Neural progenitor cell (in vitro differentiated cells): ENCODE measurements around the gene CDH13. TPM values are rescaled to one million over a fixed set of nuclear protein-coding genes. Genes with fewer than 3 reads are reported as not detected.

Source experiments
- DNase-seq: peaks from one replicate; pipeline ENCODE4 v3.0.0-alpha.2; 2016; ENCODE audit warnings: low spot score
- H2AFZ ChIP-seq: fragments of 200-600 bp; sonication (generic); replicated peaks from 2 replicates; pipeline ENCODE4 v1.6.1; 2016; ENCODE audit warnings: antibody characterized with exemption
- H3F3A ChIP-seq: fragments of 200-600 bp; sonication (generic); 2 replicates; pipeline ENCODE4 v1.6.1; 2016; ENCODE audit warnings: antibody characterized with exemption, low read depth
- H3K27ac ChIP-seq: fragments of 200-600 bp; sonication (generic); 2 replicates; pipeline ENCODE4 v1.5.1; 2016; ENCODE audit warnings: mild to moderate bottlenecking
- H3K27me3 ChIP-seq: fragments of 200-600 bp; sonication (generic); 2 replicates; pipeline ENCODE4 v1.6.1; 2016; ENCODE audit warnings: mild to moderate bottlenecking, moderate library complexity
- H3K36me3 ChIP-seq: fragments of 200-600 bp; sonication (generic); 2 replicates; pipeline ENCODE4 v1.5.1; 2016
- H3K4me1 ChIP-seq: fragments of 200-600 bp; sonication (generic); 2 replicates; pipeline ENCODE4 v1.6.1; 2016; ENCODE audit warnings: mixed run types
- H3K4me2 ChIP-seq: fragments of 200-600 bp; sonication (generic); 2 replicates; pipeline ENCODE4 v1.6.1; 2016
- H3K4me3 ChIP-seq: fragments of 200-600 bp; sonication (generic); 2 replicates; pipeline ENCODE4 v1.5.1; 2016
- H3K79me2 ChIP-seq: fragments of 200-600 bp; sonication (generic); 2 replicates; pipeline ENCODE4 v1.6.1; 2016; ENCODE audit warnings: low read depth
- H3K9ac ChIP-seq: fragments of 200-600 bp; sonication (generic); 2 replicates; pipeline ENCODE4 v1.6.1; 2016
- H3K9me3 ChIP-seq: fragments of 200-600 bp; sonication (generic); 2 replicates; pipeline ENCODE4 v1.5.1; 2016; ENCODE audit warnings: low read depth
- H4K20me1 ChIP-seq: fragments of 200-600 bp; sonication (generic); 2 replicates; pipeline ENCODE4 v1.6.1; 2016; ENCODE audit warnings: low read depth
- H3K27ac Mint-ChIP-seq: 3 replicates; pipeline ENCODE4 v1.8.0; 2021; ENCODE audit warnings: mixed read lengths
- H3K27me3 Mint-ChIP-seq: 2 replicates; pipeline ENCODE4 v1.8.0; 2022; ENCODE audit warnings: low read depth, mild to moderate bottlenecking, inconsistent platforms, moderate library complexity, mixed read lengths; ENCODE audit not compliant: insufficient read depth
- H3K36me3 Mint-ChIP-seq: 3 replicates; pipeline ENCODE4 v1.8.0; 2021; ENCODE audit warnings: mixed read lengths
- H3K4me1 Mint-ChIP-seq: 3 replicates; pipeline ENCODE4 v1.8.0; 2021; ENCODE audit warnings: mixed read lengths
- H3K4me3 Mint-ChIP-seq: 3 replicates; pipeline ENCODE4 v1.8.0; 2021; ENCODE audit warnings: mild to moderate bottlenecking, moderate library complexity, mixed read lengths
- H3K9me3 Mint-ChIP-seq: 3 replicates; pipeline ENCODE4 v1.8.0; 2020; ENCODE audit warnings: mixed read lengths
- CTCF ChIP-seq: fragments of 200-600 bp; sonication (generic); IDR thresholded peaks from 2 replicates; pipeline ENCODE4 v1.5.1; 2017; ENCODE audit warnings: antibody characterized with exemption, mild to moderate bottlenecking
- EZH2 ChIP-seq: fragments of 200-600 bp; sonication (generic); IDR thresholded peaks from 2 replicates; pipeline ENCODE4 v1.6.1; 2017; ENCODE audit warnings: antibody characterized with exemption, mild to moderate bottlenecking, moderate library complexity
- EZH2phosphoT487 ChIP-seq: fragments of 200-600 bp; sonication (generic); IDR thresholded peaks from 2 replicates; pipeline ENCODE4 v1.6.1; 2017; ENCODE audit warnings: antibody characterized with exemption
- total RNA-seq: library from RNA; depleted of rRNA; stranded (reverse); fragments of >200 nt; gene quantifications from 2 replicates; pipeline ENCODE4 v1.2.3, GENCODE V29; 2015; ENCODE audit warnings: low replicate concordance

The CDH13 gene
- total RNA-seq, 1 donor from 2014 or later = 3.0 TPM

DNA sequence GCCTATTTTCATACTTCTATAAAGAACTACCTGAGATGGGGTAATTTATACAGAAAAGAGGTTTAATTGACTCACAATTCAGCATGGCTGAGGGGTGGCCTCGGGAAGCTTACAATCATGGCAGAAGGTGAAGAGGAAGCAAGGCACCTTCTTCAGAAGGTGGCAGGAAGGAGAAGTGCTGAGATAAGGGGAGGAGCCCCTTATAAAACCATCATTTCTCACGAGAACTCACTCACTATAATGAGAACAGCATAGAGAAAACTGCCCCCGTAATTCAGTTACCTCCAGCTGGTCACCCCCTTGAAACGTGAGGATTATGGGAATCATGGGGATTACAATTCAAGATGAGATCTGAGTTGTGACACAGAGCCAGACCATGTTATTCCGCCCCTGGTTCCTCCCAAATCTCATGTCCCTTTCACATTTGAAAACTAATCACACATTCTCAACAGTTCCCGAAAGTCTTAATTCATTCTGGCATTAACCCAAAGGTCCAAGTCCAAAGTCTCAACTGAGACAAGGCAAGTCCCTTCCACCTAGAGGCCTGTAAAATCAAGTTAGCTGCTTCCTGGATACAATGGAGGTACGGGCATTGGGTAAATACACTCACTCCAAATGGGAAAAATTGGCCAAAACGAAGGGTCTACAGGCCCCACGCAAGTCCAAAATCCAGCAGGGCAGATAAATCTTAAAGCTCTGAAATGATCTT is 237.7 kb downstream of the CDH13 start:
- H3F3A ChIP-seq = no peaks in the 10 kb centered on the region
- H2AFZ ChIP-seq = no peak overlapping the region
- no peak overlapping the region for H3K9ac ChIP-seq
- no peak overlapping the region for H3K4me2 ChIP-seq
- no peaks in the 10 kb centered on the region for H4K20me1 ChIP-seq
- Mint-ChIP-seq H3K27me3 (no peaks in the 10 kb centered on the region), H3K4me1 (no peaks in the 10 kb centered on the region), H3K36me3 (no peaks in the 10 kb centered on the region), H3K27ac (no peak overlapping the region), H3K9me3 (peaks cover 15% of the 10 kb centered on the region), H3K4me3 (no peak overlapping the region)
- H3K27ac ChIP-seq = no peak overlapping the region
- no peaks in the 10 kb centered on the region for H3K4me1 ChIP-seq
- no peaks in the 10 kb centered on the region for H3K36me3 ChIP-seq
- no peak for DNase-seq
- H3K4me3 ChIP-seq = no peak overlapping the region
- no peak for TF ChIP-seq CTCF
- no peak for TF ChIP-seq EZH2phosphoT487
- TF ChIP-seq EZH2 = no peak
- no peaks in the 10 kb centered on the region for H3K27me3 ChIP-seq
- no peaks in the 10 kb centered on the region for H3K9me3 ChIP-seq
- H3K79me2 ChIP-seq = no peaks in the 10 kb centered on the region

- H4K20me1 ChIP-seq = no peaks in the 10 kb centered on the region
- H3K27me3 Mint-ChIP-seq = no peaks in the 10 kb centered on the region
- TF ChIP-seq EZH2 (no peak), CTCF (no peak), EZH2phosphoT487 (no peak)
- H3K36me3 ChIP-seq = no peaks in the 10 kb centered on the region
- H3K9ac ChIP-seq = no peak overlapping the region
- no peaks in the 10 kb centered on the region for H3K4me1 ChIP-seq
- no peak overlapping the region for H3K27ac ChIP-seq
- H3F3A ChIP-seq = no peaks in the 10 kb centered on the region
- H3K9me3 Mint-ChIP-seq = peaks cover 18% of the 10 kb centered on the region
- no peaks in the 10 kb centered on the region for H3K4me1 Mint-ChIP-seq
- no peak overlapping the region for H3K4me3 Mint-ChIP-seq
- no peaks in the 10 kb centered on the region for H3K36me3 Mint-ChIP-seq
- no peak overlapping the region for H3K4me3 ChIP-seq
- H3K79me2 ChIP-seq = no peaks in the 10 kb centered on the region
- no peak overlapping the region for H3K4me2 ChIP-seq
- H3K27ac Mint-ChIP-seq = no peak overlapping the region
- no peak overlapping the region for H2AFZ ChIP-seq
- DNase-seq = no peak
- H3K9me3 ChIP-seq = no peaks in the 10 kb centered on the region
- H3K27me3 ChIP-seq = no peaks in the 10 kb centered on the region
Observed at GRCh38 chr16:82865412-82865811, 238.6 kb downstream of the CDH13 start.

GRCh38 chr16:82867485-82867884 is 240.7 kb downstream of the CDH13 start:
- H3K9me3 ChIP-seq = no peaks in the 10 kb centered on the region
- no peaks in the 10 kb centered on the region for H3K4me1 Mint-ChIP-seq
- no peaks in the 10 kb centered on the region for H3K27me3 ChIP-seq
- peaks cover 22% of the 10 kb centered on the region for H3K9me3 Mint-ChIP-seq
- no peak overlapping the region for H3K9ac ChIP-seq
- H3K4me3 ChIP-seq = no peak overlapping the region
- H3K27ac ChIP-seq = no peak overlapping the region
- TF ChIP-seq EZH2phosphoT487 (no peak), EZH2 (no peak), CTCF (no peak)
- no peaks in the 10 kb centered on the region for H3F3A ChIP-seq
- H3K36me3 ChIP-seq = no peaks in the 10 kb centered on the region
- no peak overlapping the region for H3K4me2 ChIP-seq
- H3K36me3 Mint-ChIP-seq = no peaks in the 10 kb centered on the region
- H2AFZ ChIP-seq = no peak overlapping the region
- DNase-seq = no peak
- H3K27me3 Mint-ChIP-seq = no peaks in the 10 kb centered on the region
- H3K4me3 Mint-ChIP-seq = no peak overlapping the region
- no peak overlapping the region for H3K27ac Mint-ChIP-seq
- H4K20me1 ChIP-seq = no peaks in the 10 kb centered on the region
- H3K79me2 ChIP-seq = no peaks in the 10 kb centered on the region
- H3K4me1 ChIP-seq = no peaks in the 10 kb centered on the region
